ENCODE measurements around the gene AZIN2.
"Not testable (repeated sequence)": the region's sequence is repeated elsewhere in the genome, so short reads cannot be mapped to it uniquely, and the experiment has no call there.

AZIN2 gene

GRCh38 chr1:33123266-33123665, 42.3 kb downstream of the AZIN2 start:
- no peak for FAIRE-seq
- no peak for DNase-seq (ENCODE audit: extremely low spot score, insufficient read length, low read depth)

GRCh38 chr1:33124647-33125046, 43.7 kb downstream of the AZIN2 start:
- not testable (repeated sequence) for FAIRE-seq; DNase-seq (ENCODE audit: extremely low spot score, insufficient read length, low read depth)

- DNase-seq (ENCODE audit: extremely low spot score, insufficient read length, low read depth): no peak
- FAIRE-seq: peak; percentile 24
Measured at GRCh38 chr1:33126411-33127000, 45.6 kb downstream of the AZIN2 start.

GRCh38 chr1:33127001-33127823, 46.3 kb downstream of the AZIN2 start:
- DNase-seq (ENCODE audit: extremely low spot score, insufficient read length, low read depth): peak; percentile 85
- peak; percentile 100 for FAIRE-seq

GRCh38 chr1:33128781-33129180, 47.8 kb downstream of the AZIN2 start:
- no peak for FAIRE-seq
- no peak for DNase-seq (ENCODE audit: extremely low spot score, insufficient read length, low read depth)

- DNase-seq (ENCODE audit: extremely low spot score, insufficient read length, low read depth) (no peak), FAIRE-seq (no peak)
Measured at GRCh38 chr1:33130297-33130696, 49.3 kb downstream of the AZIN2 start.

GRCh38 chr1:33131191-33131590, 50.2 kb downstream of the AZIN2 start:
- no peak for FAIRE-seq
- no peak for DNase-seq (ENCODE audit: extremely low spot score, insufficient read length, low read depth)

- no peak for DNase-seq (ENCODE audit: extremely low spot score, insufficient read length, low read depth)
- no peak for FAIRE-seq
Measured at GRCh38 chr1:33132549-33132948, 51.6 kb downstream of the AZIN2 start.

GRCh38 chr1:33133478-33134105, 52.6 kb downstream of the AZIN2 start:
- FAIRE-seq (no peak), DNase-seq (ENCODE audit: extremely low spot score, insufficient read length, low read depth) (no peak)

- not testable (repeated sequence) for DNase-seq (ENCODE audit: extremely low spot score, insufficient read length, low read depth); FAIRE-seq
Measured at GRCh38 chr1:33136041-33136440, 55.1 kb downstream of the AZIN2 start.

- FAIRE-seq (no peak), DNase-seq (ENCODE audit: extremely low spot score, insufficient read length, low read depth) (no peak)
Measured at GRCh38 chr1:33137800-33138199, 56.8 kb downstream of the AZIN2 start.

GRCh38 chr1:33140153-33141149, 59.5 kb downstream of the AZIN2 start:
- no peak for DNase-seq (ENCODE audit: extremely low spot score, insufficient read length, low read depth)
- FAIRE-seq: no peak

- FAIRE-seq: no peak
Measured at GRCh38 chr1:33141216-33141615, 60.3 kb downstream of the AZIN2 start.

GRCh38 chr1:33141781-33142180, 60.8 kb downstream of the AZIN2 start:
- FAIRE-seq: no peak
- no peak for DNase-seq (ENCODE audit: extremely low spot score, insufficient read length, low read depth)

More at GRCh38 chr1:33141216-33141615, 60.3 kb downstream of the AZIN2 start:
- no peak for DNase-seq (ENCODE audit: extremely low spot score, insufficient read length, low read depth)

GRCh38 chr1:33142483-33143064, 61.6 kb downstream of the AZIN2 start:
- FAIRE-seq: no peak

GRCh38 chr1:33143176-33143575, 62.2 kb downstream of the AZIN2 start:
- no peak for FAIRE-seq
- no peak for DNase-seq (ENCODE audit: extremely low spot score, insufficient read length, low read depth)

More at GRCh38 chr1:33142483-33143064, 61.6 kb downstream of the AZIN2 start:
- DNase-seq (ENCODE audit: extremely low spot score, insufficient read length, low read depth): no peak

- FAIRE-seq (no peak), DNase-seq (ENCODE audit: extremely low spot score, insufficient read length, low read depth) (no peak)
Measured at GRCh38 chr1:33143698-33144097, 62.7 kb downstream of the AZIN2 start.

GRCh38 chr1:33146003-33146402, 65.0 kb downstream of the AZIN2 start:
- FAIRE-seq: no peak

GRCh38 chr1:33147275-33147996, 66.5 kb downstream of the AZIN2 start:
- FAIRE-seq: no peak
- DNase-seq (ENCODE audit: extremely low spot score, insufficient read length, low read depth): no peak

More at GRCh38 chr1:33146003-33146402, 65.0 kb downstream of the AZIN2 start:
- no peak for DNase-seq (ENCODE audit: extremely low spot score, insufficient read length, low read depth)
